Psoas muscle (tissue), 8 donors: ENCODE measurements around the gene PADI2. TPM values are rescaled to one million over a fixed set of nuclear protein-coding genes. Genes with fewer than 3 reads are reported as not detected.

ENCODE experiments used
- ATAC-seq, 4 donors: fragments of 200-7000 bp; cut with Tn5 transposase; one replicate each; pipeline ENCODE4 v1.9.1; 2020; ENCODE audit warnings: moderate library complexity in 3 of 4, mild to moderate bottlenecking in 2 of 4
- DNase-seq, 2 donors: peaks; one replicate each; pipeline ENCODE4 v3.0.0-alpha.2; 2020
- H3K27ac ChIP-seq: fragments of 200-600 bp; one replicate; pipeline ENCODE4 v1.8.0; 2022
- H3K27me3 ChIP-seq, 3 donors: fragments of 200-600 bp in 1 of 3; one replicate each; pipeline versions ENCODE4 v1.6.1 to v1.8.0; 2013 to 2022; ENCODE audit warnings: low read length in 2 of 3, mild to moderate bottlenecking in 2 of 3, moderate library complexity in 1 of 3; ENCODE audit not compliant: insufficient read depth in 3 of 3
- H3K36me3 ChIP-seq, 2 donors: fragments of 200-600 bp in 1 of 2; one replicate each; pipeline versions ENCODE4 v1.6.1 to v1.8.0; 2013 to 2022; ENCODE audit warnings: low read depth in 1 of 2, mild to moderate bottlenecking in 1 of 2, moderate library complexity in 1 of 2; ENCODE audit not compliant: insufficient read depth in 1 of 2
- H3K4me1 ChIP-seq: fragments of 200-600 bp; one replicate; pipeline ENCODE4 v1.8.0; 2022
- H3K4me3 ChIP-seq: fragments of 200-600 bp; one replicate; pipeline ENCODE4 v1.8.0; 2022; ENCODE audit warnings: mild to moderate bottlenecking
- H3K9me3 ChIP-seq: fragments of 200-600 bp; one replicate; pipeline ENCODE4 v1.8.0; 2022
- CTCF ChIP-seq: fragments of 200-600 bp; IDR thresholded peaks from one replicate; pipeline ENCODE4 v1.8.0; 2022; ENCODE audit warnings: antibody characterized with exemption
- WGBS, 3 donors: extraction: QIAGEN DNeasy Blood & Tissue Kit; methylation state at CpG; one replicate each; pipeline versions ENCODE4 v1.1.6 to v1.1.7; 2013; 5-methylcytosine and 5-hydroxymethylcytosine counted together
- intact Hi-C, 2 donors: fragments of 100-400 bp; cut with DNase I; formaldehyde crosslinking; loops; one replicate each; pipeline versions ENCODE4 v1.11.0 to v1.14.2; 2022
- polyA plus RNA-seq, 3 donors: library from polyadenylated mRNA; stranded (reverse); fragments of 200-250 nt; gene quantifications; one replicate each; pipeline ENCODE4 v1.2.3, GENCODE V29; 2013
- total RNA-seq, 4 donors: library from RNA; stranded (reverse); fragmentation: NEBNext Ultra II Directional in 2 of 4; extraction: Animal tissue kit (Norgen Biotek cat#: 25700) in 2 of 4; gene quantifications; one replicate each; pipeline versions ENCODE4 v1.2.1 to v1.2.4, GENCODE V29; 2021 to 2023
- donor health status: healthy with polysubstance abuse.
- donor health status: DM: no; HTN: no; CAD: no; lungs with moderate emphysema.
- donor health status: Bipolar disorder and iron deficiency.
- donor health status: healthy.
- donor health status: DM: yes; HTN: yes; CAD: no.
- donor health status: DM: no; HTN: no; CAD: no.
- donor health status: DM: no; HTN: no; CAD: no.
- donor health status: DM: yes; HTN: yes; CAD: no.

The PADI2 gene
- total and polyA plus RNA-seq, 7 donors: 58.1 to 956 (median 198) TPM

DNA sequence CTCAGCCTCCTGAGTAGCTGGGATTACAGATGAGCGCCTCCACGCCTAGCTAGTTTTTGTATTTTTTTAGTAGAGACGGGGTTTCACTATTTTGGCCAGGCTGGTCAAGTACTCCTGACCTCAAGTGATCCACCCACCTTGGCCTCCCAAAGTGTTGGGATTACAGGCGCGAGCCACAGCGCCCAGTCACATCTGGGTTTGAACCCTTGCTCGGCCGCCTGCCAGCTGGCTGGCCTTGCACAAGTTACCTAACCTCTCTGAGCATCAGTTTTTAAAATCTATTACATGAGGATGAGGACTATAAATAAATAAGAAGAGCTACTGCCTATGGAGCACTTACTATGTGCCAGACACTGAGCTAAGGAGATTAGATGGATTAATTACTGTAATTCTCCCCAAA is 17.7 kb upstream of the PADI2 start:
- intact Hi-C loops: no loop called here
- no peak for TF ChIP-seq CTCF
- ATAC-seq (no peak), DNase-seq (no peak)
- Histone ChIP-seq H3K4me1 (no peaks in the 10 kb centered on the region), H3K27ac (no peak overlapping the region), H3K9me3 (no peaks in the 10 kb centered on the region), H3K27me3 (peaks cover 0 to 12% (median 8%) of the 10 kb centered on the region in 3 donors), H3K36me3 (no peaks in the 10 kb centered on the region), H3K4me3 (no peak overlapping the region)
- 63 to 70% (median 64%) methylated on average over 8 of the region's 8 CpGs for WGBS, 3 donors

DNA sequence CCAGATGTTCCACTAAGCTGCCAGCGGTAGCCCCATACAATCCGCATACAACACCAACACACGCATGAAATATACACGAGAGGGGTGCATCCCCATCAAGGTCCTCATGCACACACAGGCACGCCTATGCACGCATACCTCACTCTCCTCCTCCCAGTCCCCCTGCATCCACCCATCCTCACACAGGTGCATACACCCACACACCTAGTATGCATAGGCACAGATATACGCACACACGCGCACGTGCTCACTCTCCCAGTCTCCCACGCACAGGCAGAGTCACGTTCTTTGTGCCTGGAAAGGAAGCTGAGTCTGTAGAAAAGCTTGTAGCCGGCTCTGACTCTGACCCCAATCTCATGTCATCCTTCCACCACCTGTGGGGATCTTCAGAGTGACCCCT is 16.9 kb upstream of the PADI2 start:
- Histone ChIP-seq H3K36me3 (no peaks in the 10 kb centered on the region), H3K4me3 (no peak overlapping the region), H3K4me1 (no peaks in the 10 kb centered on the region), H3K27me3 (peaks cover 0 to 12% (median 8%) of the 10 kb centered on the region in 3 donors), H3K27ac (no peak overlapping the region), H3K9me3 (no peaks in the 10 kb centered on the region)
- 78% methylated on average over 13 of the region's 13 CpGs for WGBS, 3 donors
- no peak for TF ChIP-seq CTCF
- no peak for ATAC-seq
- no peak for DNase-seq
- intact Hi-C loops: no loop called here

DNA sequence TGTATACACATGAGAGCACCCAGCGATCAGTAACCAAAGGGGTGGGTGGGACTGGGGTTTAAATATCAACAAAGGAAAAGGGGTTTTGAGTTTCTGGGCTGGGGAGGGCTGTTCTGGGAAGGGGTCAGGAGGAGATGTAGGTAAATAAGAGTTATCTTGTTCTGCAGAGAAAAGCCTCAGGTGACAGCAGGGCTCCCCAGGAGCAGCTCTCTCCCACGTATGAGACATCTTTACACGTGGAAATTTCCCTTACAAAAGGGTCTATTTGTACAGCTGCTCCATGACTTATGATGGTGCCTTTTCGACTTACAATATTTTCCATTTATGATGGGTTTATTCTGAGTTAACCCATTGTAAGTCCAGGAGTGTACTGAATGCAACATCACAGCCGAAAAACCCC is 16.3 kb upstream of the PADI2 start:
- no peak for TF ChIP-seq CTCF
- no peak overlapping the region for H3K27ac ChIP-seq
- no peak for ATAC-seq
- WGBS, 3 donors: 44 to 47% (median 47%) methylated on average over 5 of the region's 5 CpGs
- H3K9me3 ChIP-seq: no peaks in the 10 kb centered on the region
- no peak for DNase-seq
- H3K36me3 ChIP-seq: no peaks in the 10 kb centered on the region
- H3K4me1 ChIP-seq: no peaks in the 10 kb centered on the region
- H3K4me3 ChIP-seq: no peak overlapping the region
- intact Hi-C loops: no loop called here
- peaks cover 0 to 12% (median 8%) of the 10 kb centered on the region in 3 donors for H3K27me3 ChIP-seq

GRCh38 chr1:17134724-17135123 is 15.5 kb upstream of the PADI2 start:
- intact Hi-C loops: no loop called here
- ATAC-seq (no peak), DNase-seq (no peak)
- H3K9me3 ChIP-seq: no peaks in the 10 kb centered on the region
- H3K27me3 ChIP-seq: peaks cover 0 to 12% (median 8%) of the 10 kb centered on the region in 3 donors
- 96 to 99% (median 96%) methylated on average over 7 of the region's 7 CpGs for WGBS, 3 donors
- H3K36me3 ChIP-seq: no peaks in the 10 kb centered on the region
- no peak overlapping the region for H3K4me3 ChIP-seq
- H3K27ac ChIP-seq: no peak overlapping the region
- no peaks in the 10 kb centered on the region for H3K4me1 ChIP-seq
- no peak for TF ChIP-seq CTCF

DNA sequence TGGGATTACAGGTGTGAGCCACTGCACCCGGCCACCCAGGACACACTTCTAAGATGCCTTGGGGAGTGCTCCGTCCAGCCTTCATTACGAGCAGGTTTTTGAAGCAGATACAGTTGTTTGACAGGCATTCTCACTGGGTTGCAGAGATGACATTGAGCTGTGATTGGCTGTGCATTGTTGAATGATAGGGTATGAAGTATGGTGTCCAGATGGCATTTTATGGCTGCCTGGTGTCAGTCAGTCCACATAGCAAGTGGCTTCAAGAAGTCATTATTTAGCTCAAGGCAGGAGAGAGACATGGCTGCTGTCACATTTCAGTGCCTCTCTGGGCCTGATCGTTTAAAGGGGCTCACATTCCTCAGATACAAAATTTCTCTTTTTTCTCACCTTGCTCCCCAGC is 14.8 kb upstream of the PADI2 start:
- ATAC-seq: no peak
- Histone ChIP-seq H3K4me1 (no peaks in the 10 kb centered on the region), H3K27ac (no peak overlapping the region), H3K27me3 (peaks cover 0 to 12% (median 8%) of the 10 kb centered on the region in 3 donors), H3K36me3 (no peaks in the 10 kb centered on the region), H3K4me3 (no peak overlapping the region), H3K9me3 (no peaks in the 10 kb centered on the region)
- TF ChIP-seq CTCF: no peak
- intact Hi-C loops: no loop called here
- WGBS, 3 donors: 59 to 70% (median 59%) methylated on average over 4 of the region's 4 CpGs
- DNase-seq: no peak
